ENCODE data around the gene ZNF488. TPM values are rescaled to one million over a fixed set of nuclear protein-coding genes. Genes with fewer than 3 reads are reported as not detected.

ZNF488 gene
- total and polyA plus RNA-seq, 4 experiments from 2014 or later: 0.20 TPM; not detected in 3

- CTCF ChIA-PET (ENCODE audit: partially characterized antibody): no interaction called here
- Histone ChIP-seq H3K9me3 (ENCODE audit: control insufficient read depth in 1 of 2, low read length in 2 of 2) (no peaks in the 10 kb centered on the region), H3K4me3 (ENCODE audit: low read length in 2 of 2) (no peak overlapping the region), H3K27me3 (ENCODE audit: insufficient read depth, low read length) (no peaks in the 10 kb centered on the region), H3K4me1 (ENCODE audit: insufficient read depth, low read length) (peaks cover 7% of the 10 kb centered on the region), H3K36me3 (ENCODE audit: insufficient read depth, low read length) (no peaks in the 10 kb centered on the region), H3K27ac (ENCODE audit: low read depth, low read length) (no peak overlapping the region)
- H3K4me3 Mint-ChIP-seq: no peak overlapping the region
- DNase-seq: no peak
- H3K4me1 Mint-ChIP-seq: peaks cover 4 to 10% (median 4%) of the 10 kb centered on the region in 4 donors
- H3K36me3 Mint-ChIP-seq: no peaks in the 10 kb centered on the region
- POLR2A ChIA-PET (ENCODE audit: partially characterized antibody): no interaction called here
- H3K9me3 Mint-ChIP-seq: no peaks in the 10 kb centered on the region
- intact Hi-C loops (cut with micrococcal nuclease): no loop called here
- peaks cover 0 to 5% of the 10 kb centered on the region in 2 donors for H3K27me3 Mint-ChIP-seq
- H3K27ac Mint-ChIP-seq: no peak overlapping the region
These were observed 15.5 kb downstream of the ZNF488 start for GRCh38 chr10:47368431-47369180.

- CTCF ChIA-PET (ENCODE audit: partially characterized antibody): interaction anchor here (0.8 kb wide), 1 partner anchor 320 kb away, joined by 3 read pairs; no protein-coding TSS in a partner anchor
- no peak overlapping the region for H3K27ac Mint-ChIP-seq
- H3K9me3 Mint-ChIP-seq: no peaks in the 10 kb centered on the region
These were observed 16.4 kb downstream of the ZNF488 start for GRCh38 chr10:47367646-47368045.

GRCh38 chr10:47366731-47367460, 17.2 kb downstream of the ZNF488 start:
- H3K36me3 ChIP-seq (ENCODE audit: insufficient read depth, low read length): no peaks in the 10 kb centered on the region
- H3K27ac Mint-ChIP-seq: no peak overlapping the region
- no peak for DNase-seq
- ChIA-PET CTCF (ENCODE audit: partially characterized antibody) (interaction anchor here (0.8 to 1.7 kb wide), 2 partner anchors 26 to 319 kb away, joined by 3 to 6 read pairs; no protein-coding TSS in a partner anchor), POLR2A (ENCODE audit: partially characterized antibody) (interaction anchor here (1.2 kb wide), 1 partner anchor 10 kb away, joined by 3 read pairs; no protein-coding TSS in a partner anchor)
- intact Hi-C loops (cut with micrococcal nuclease): no loop called here
- no peaks in the 10 kb centered on the region for H3K36me3 Mint-ChIP-seq
- H3K4me3 Mint-ChIP-seq: no peak overlapping the region
- H3K27ac ChIP-seq (ENCODE audit: low read depth, low read length): no peak overlapping the region
- H3K4me1 Mint-ChIP-seq: no peaks in the 10 kb centered on the region
- H3K9me3 Mint-ChIP-seq: no peaks in the 10 kb centered on the region
- H3K9me3 ChIP-seq (ENCODE audit: control insufficient read depth in 1 of 2, low read length in 2 of 2): no peaks in the 10 kb centered on the region
- H3K4me3 ChIP-seq (ENCODE audit: low read length in 2 of 2): no peak overlapping the region
- H3K27me3 ChIP-seq (ENCODE audit: insufficient read depth, low read length): no peaks in the 10 kb centered on the region
- H3K4me1 ChIP-seq (ENCODE audit: insufficient read depth, low read length): no peaks in the 10 kb centered on the region
- peaks cover 0 to 1% of the 10 kb centered on the region in 2 donors for H3K27me3 Mint-ChIP-seq

More at GRCh38 chr10:47367646-47368045, 16.4 kb downstream of the ZNF488 start:
- peaks cover 2 to 3% (median 2%) of the 10 kb centered on the region in 4 donors for H3K4me1 Mint-ChIP-seq
- Histone ChIP-seq H3K9me3 (ENCODE audit: control insufficient read depth in 1 of 2, low read length in 2 of 2) (no peaks in the 10 kb centered on the region), H3K27me3 (ENCODE audit: insufficient read depth, low read length) (no peaks in the 10 kb centered on the region), H3K27ac (ENCODE audit: low read depth, low read length) (no peak overlapping the region), H3K36me3 (ENCODE audit: insufficient read depth, low read length) (no peaks in the 10 kb centered on the region), H3K4me1 (ENCODE audit: insufficient read depth, low read length) (peaks cover under 1% of the 10 kb centered on the region), H3K4me3 (ENCODE audit: low read length in 2 of 2) (no peak overlapping the region)
- POLR2A ChIA-PET (ENCODE audit: partially characterized antibody): interaction anchor here (1.2 kb wide), 1 partner anchor 9 kb away, joined by 3 read pairs; no protein-coding TSS in a partner anchor
- intact Hi-C loops (cut with micrococcal nuclease): no loop called here
- H3K27me3 Mint-ChIP-seq: peaks cover 0 to 1% of the 10 kb centered on the region in 2 donors
- DNase-seq: no peak
- H3K4me3 Mint-ChIP-seq: no peak overlapping the region
- no peaks in the 10 kb centered on the region for H3K36me3 Mint-ChIP-seq

- no peaks in the 10 kb centered on the region for H3K4me1 ChIP-seq (ENCODE audit: insufficient read depth, low read length)
- intact Hi-C loops (cut with micrococcal nuclease): no loop called here
- CTCF ChIA-PET (ENCODE audit: partially characterized antibody): interaction anchor here (1.7 kb wide), 1 partner anchor 25 kb away, joined by 6 read pairs; no protein-coding TSS in a partner anchor
These were observed 17.9 kb downstream of the ZNF488 start for GRCh38 chr10:47366181-47366631.

GRCh38 chr10:47365431-47366180, 18.5 kb downstream of the ZNF488 start:
- no peak overlapping the region for H3K4me3 ChIP-seq (ENCODE audit: low read length in 2 of 2)
- intact Hi-C loops (cut with micrococcal nuclease): no loop called here
- H3K4me1 ChIP-seq (ENCODE audit: insufficient read depth, low read length): no peaks in the 10 kb centered on the region
- Mint-ChIP-seq H3K4me3 (no peak overlapping the region), H3K27me3 (no peaks in the 10 kb centered on the region), H3K27ac (no peak overlapping the region), H3K36me3 (no peaks in the 10 kb centered on the region), H3K9me3 (no peaks in the 10 kb centered on the region), H3K4me1 (no peaks in the 10 kb centered on the region)
- no peaks in the 10 kb centered on the region for H3K27me3 ChIP-seq (ENCODE audit: insufficient read depth, low read length)
- no peaks in the 10 kb centered on the region for H3K36me3 ChIP-seq (ENCODE audit: insufficient read depth, low read length)
- CTCF ChIA-PET (ENCODE audit: partially characterized antibody): interaction anchor here (1.2 to 1.7 kb wide), 2 partner anchors 10 to 25 kb away, joined by 3 to 6 read pairs; no protein-coding TSS in a partner anchor
- POLR2A ChIA-PET (ENCODE audit: partially characterized antibody): no interaction called here
- no peak overlapping the region for H3K27ac ChIP-seq (ENCODE audit: low read depth, low read length)
- no peaks in the 10 kb centered on the region for H3K9me3 ChIP-seq (ENCODE audit: control insufficient read depth in 1 of 2, low read length in 2 of 2)
- DNase-seq: no peak

More at GRCh38 chr10:47366181-47366631, 17.9 kb downstream of the ZNF488 start:
- Histone ChIP-seq H3K27me3 (ENCODE audit: insufficient read depth, low read length) (no peaks in the 10 kb centered on the region), H3K9me3 (ENCODE audit: control insufficient read depth in 1 of 2, low read length in 2 of 2) (no peaks in the 10 kb centered on the region), H3K36me3 (ENCODE audit: insufficient read depth, low read length) (no peaks in the 10 kb centered on the region), H3K4me3 (ENCODE audit: low read length in 2 of 2) (no peak overlapping the region), H3K27ac (ENCODE audit: low read depth, low read length) (no peak overlapping the region)
- Mint-ChIP-seq H3K4me3 (no peak overlapping the region), H3K9me3 (no peaks in the 10 kb centered on the region), H3K27ac (no peak overlapping the region), H3K27me3 (no peaks in the 10 kb centered on the region), H3K4me1 (no peaks in the 10 kb centered on the region), H3K36me3 (no peaks in the 10 kb centered on the region)
- POLR2A ChIA-PET (ENCODE audit: partially characterized antibody): no interaction called here
- no peak for DNase-seq

- ChIA-PET POLR2A (ENCODE audit: partially characterized antibody) (no interaction called here), CTCF (ENCODE audit: partially characterized antibody) (interaction anchor here (1.2 kb wide), 1 partner anchor 9 kb away, joined by 3 read pairs; no protein-coding TSS in a partner anchor)
- intact Hi-C loops (cut with micrococcal nuclease): no loop called here
- no peak overlapping the region for H3K4me3 ChIP-seq (ENCODE audit: low read length in 2 of 2)
- Mint-ChIP-seq H3K27me3 (no peaks in the 10 kb centered on the region), H3K36me3 (no peaks in the 10 kb centered on the region), H3K27ac (peak overlapping the region in 1 of 7 donors; percentile 29), H3K4me3 (no peak overlapping the region), H3K4me1 (no peaks in the 10 kb centered on the region), H3K9me3 (no peaks in the 10 kb centered on the region)
- H3K9me3 ChIP-seq (ENCODE audit: control insufficient read depth in 1 of 2, low read length in 2 of 2): no peaks in the 10 kb centered on the region
- no peaks in the 10 kb centered on the region for H3K36me3 ChIP-seq (ENCODE audit: insufficient read depth, low read length)
- no peak for DNase-seq
- H3K4me1 ChIP-seq (ENCODE audit: insufficient read depth, low read length): no peaks in the 10 kb centered on the region
- no peak overlapping the region for H3K27ac ChIP-seq (ENCODE audit: low read depth, low read length)
- H3K27me3 ChIP-seq (ENCODE audit: insufficient read depth, low read length): no peaks in the 10 kb centered on the region
These were observed 19.2 kb downstream of the ZNF488 start for GRCh38 chr10:47364911-47365310.
